ENCODE results near the gene SETD4. TPM values are rescaled to one million over a fixed set of nuclear protein-coding genes. Genes with fewer than 3 reads are reported as not detected.

The SETD4 gene
- total and polyA plus RNA-seq, 2 of the 8 experiments (the other 6 are each of a cell fraction or from before 2014, with no cell fraction given) = 20.1 to 46.6 TPM

DNA sequence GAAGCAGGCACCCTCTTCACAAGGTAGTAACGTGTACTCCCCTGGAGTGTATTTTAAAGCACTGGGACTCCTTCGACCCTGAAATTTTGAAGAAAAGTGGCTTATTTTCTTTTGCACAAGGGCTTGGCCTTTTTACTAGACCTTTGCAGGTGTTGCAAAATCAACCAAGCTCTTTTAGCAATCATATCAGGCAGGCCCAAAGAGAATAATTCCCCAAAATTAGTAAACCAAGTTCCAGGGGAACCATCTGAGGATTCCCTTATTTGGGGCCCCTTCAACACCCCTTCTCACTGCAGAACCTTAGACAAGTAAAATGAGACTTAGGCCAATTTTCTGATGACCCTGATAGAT, 37.8 kb upstream of the SETD4 start:
- CTCF ChIA-PET (ENCODE audit: partially characterized antibody) = interaction anchor here (0.9 to 1.4 kb wide), 2 partner anchors 11 to 39 kb away, joined by 4 to 5 read pairs; no protein-coding TSS in a partner anchor
- H3K27ac ChIP-seq (ENCODE audit: low read depth, low read length) = peak overlapping the region; percentile 58; the same call in 1 of the 2 replicates
- H2AFZ ChIP-seq (ENCODE audit: low read length) = no peak overlapping the region
- TF ChIP-seq YY1 (IDR thresholded peaks at IDR 0.05; ENCODE audit: low read depth, low read length) (no peak), CBX8 (IDR thresholded peaks at IDR 0.05; ENCODE audit: borderline replicate concordance, low read depth, low read length) (no peak), SP4 (IDR thresholded peaks at IDR 0.05; ENCODE audit: low read length) (no peak), CREB1 (IDR thresholded peaks at IDR 0.05) (no peak), ATF2 (IDR thresholded peaks at IDR 0.05; ENCODE audit: low read length) (no peak), RNF2 (IDR thresholded peaks at IDR 0.05; ENCODE audit: borderline replicate concordance, low read depth, low read length, missing control alignments, poor library complexity, severe bottlenecking) (no peak)
- peak overlapping the region; percentile 100 for H2BK120ac ChIP-seq (replicated peaks; ENCODE audit: low read depth, low read length)
- no peaks in the 10 kb centered on the region for H3K79me1 ChIP-seq (ENCODE audit: low read depth, low read length)
- H2BK15ac ChIP-seq (ENCODE audit: low read length) = no peak overlapping the region
- 58% methylated on average over 2 of the region's 2 CpGs; no CpG with 5 or more reads in 1 of the 2 experiments for WGBS, 2 experiments (ENCODE audit: extremely low coverage in 1 of 2, insufficient coverage in 1 of 2, insufficient read length in 1 of 2, insufficient replicate concordance in 2 of 2, low coverage in 1 of 2, low lambda C conversion rate in 2 of 2, missing lambda C conversion rate in 1 of 2)
- DNase-seq (ENCODE audit: low read depth in 1 of 2, low spot score in 2 of 2) = no peak
- H3K23ac ChIP-seq (ENCODE audit: insufficient read length) = no peak overlapping the region
- peak overlapping the region; percentile 81; the same call in 1 of the 2 replicates for H2BK12ac ChIP-seq (ENCODE audit: low read depth, low read length)
- no peak overlapping the region for H3K4ac ChIP-seq (replicated peaks; ENCODE audit: insufficient read length, low read depth, low read length)
- H2BK5ac ChIP-seq (ENCODE audit: low read depth, low read length) = peak overlapping the region; percentile 98
- H2BK20ac ChIP-seq (ENCODE audit: low read length) = no peak overlapping the region
- H3K4me3 ChIP-seq (ENCODE audit: extremely low read depth in 1 of 4, insufficient read depth in 2 of 4, low read depth in 3 of 4, low read length in 4 of 4) = no peak overlapping the region; a peak in 1 of 8 replicates
- no peak overlapping the region for H3K56ac ChIP-seq (replicated peaks; ENCODE audit: insufficient read length, low read depth, low read length)
- peak overlapping the region; percentile 99 for H4K91ac ChIP-seq (replicated peaks; ENCODE audit: insufficient read length, low read length)
- H3K36me3 ChIP-seq (ENCODE audit: control insufficient read depth in 2 of 4, insufficient read depth in 4 of 4, low read length in 3 of 4) = peaks cover 0 to 3% (median 1%) of the 10 kb centered on the region in 4 experiments; a peak in 1 of 8 replicates
- H3K79me2 ChIP-seq (ENCODE audit: control insufficient read depth in 1 of 2, insufficient read depth in 2 of 2, low read length in 2 of 2) = no peaks in the 10 kb centered on the region
- no peak overlapping the region for H4K8ac ChIP-seq (ENCODE audit: extremely low read depth, insufficient read depth, low read length)
- no peaks in the 10 kb centered on the region for H3K23me2 ChIP-seq (ENCODE audit: low read depth, low read length)
- H3K18ac ChIP-seq (ENCODE audit: extremely low read depth, low read length) = peak overlapping the region; percentile 2; the same call in 1 of the 2 replicates
- no peak overlapping the region for H4K5ac ChIP-seq (ENCODE audit: insufficient read length, low read depth, low read length)
- POLR2A ChIA-PET (ENCODE audit: partially characterized antibody) = interaction anchor here (0.8 to 1.5 kb wide), 3 partner anchors 10 to 27 kb away, joined by 3 to 5 read pairs (median 3); no protein-coding TSS in a partner anchor
- no peak overlapping the region for H2AK5ac ChIP-seq (ENCODE audit: low read depth, low read length)
- no peak for FAIRE-seq
- peak overlapping the region; percentile 9 to 54; a peak in 1 of 4 replicates for H3K4me2 ChIP-seq (ENCODE audit: insufficient read depth in 1 of 2, low read depth in 2 of 2, low read length in 2 of 2)
- H3K9ac ChIP-seq (replicated peaks in 1 of 4; ENCODE audit: extremely low read depth in 1 of 4, low read depth in 3 of 4, low read length in 3 of 4) = no peak overlapping the region
- peaks cover 10 to 32% (median 17%) of the 10 kb centered on the region in 4 experiments; a peak in 5 of 7 replicates for H3K4me1 ChIP-seq (replicated peaks in 1 of 4; ENCODE audit: control insufficient read depth in 3 of 4, insufficient read depth in 4 of 4, low read length in 3 of 4)
- peaks cover 13 to 18% of the 10 kb centered on the region in 2 experiments for H3K9me3 ChIP-seq (ENCODE audit: insufficient read depth in 2 of 2, low read depth in 1 of 2, low read length in 1 of 2)
- H4K20me1 ChIP-seq (replicated peaks in 1 of 2; ENCODE audit: control insufficient read depth in 1 of 2, insufficient read depth in 2 of 2, low read length in 2 of 2) = no peaks in the 10 kb centered on the region
- H3K14ac ChIP-seq (ENCODE audit: insufficient read length) = no peak overlapping the region
- no peaks in the 10 kb centered on the region for H3K27me3 ChIP-seq (replicated peaks in 1 of 4; ENCODE audit: control insufficient read depth in 3 of 4, extremely low read depth in 1 of 4, insufficient read depth in 3 of 4, low read length in 3 of 4)
